ENCODE results near the gene TES.
"Not testable (repeated sequence)": the region's sequence is repeated elsewhere in the genome, so short reads cannot be mapped to it uniquely, and the experiment has no call there.

The TES gene

DNA sequence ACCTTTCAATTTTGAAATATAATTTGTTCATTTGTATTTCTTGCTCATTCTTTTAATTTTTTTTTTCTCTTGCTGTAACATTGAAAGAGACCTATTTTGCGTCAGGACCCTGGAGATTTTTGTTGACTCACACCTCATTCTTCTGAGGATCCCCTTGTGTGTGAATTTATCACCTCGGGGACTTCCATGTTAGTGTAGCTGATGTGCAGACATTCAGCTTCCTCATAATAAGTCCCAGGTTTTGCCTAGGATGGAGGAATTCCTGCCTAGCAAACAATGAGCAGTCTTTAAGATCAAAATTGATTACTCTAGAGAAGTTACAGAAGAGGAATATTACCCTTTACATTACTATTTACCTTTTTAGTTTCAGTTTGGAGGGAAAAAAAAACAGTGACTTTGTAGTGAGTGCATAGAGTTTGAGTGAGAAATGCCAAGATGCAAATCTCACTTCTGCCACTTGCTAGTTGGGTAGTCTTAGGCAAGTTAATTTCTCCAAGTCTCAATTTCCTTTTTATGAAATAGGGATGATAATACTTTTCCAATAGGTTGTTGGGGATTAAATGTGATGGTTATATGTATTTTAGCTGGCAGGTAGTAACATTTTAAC, 14.3 kb downstream of the TES start:
- DNase-seq = no peak

DNA sequence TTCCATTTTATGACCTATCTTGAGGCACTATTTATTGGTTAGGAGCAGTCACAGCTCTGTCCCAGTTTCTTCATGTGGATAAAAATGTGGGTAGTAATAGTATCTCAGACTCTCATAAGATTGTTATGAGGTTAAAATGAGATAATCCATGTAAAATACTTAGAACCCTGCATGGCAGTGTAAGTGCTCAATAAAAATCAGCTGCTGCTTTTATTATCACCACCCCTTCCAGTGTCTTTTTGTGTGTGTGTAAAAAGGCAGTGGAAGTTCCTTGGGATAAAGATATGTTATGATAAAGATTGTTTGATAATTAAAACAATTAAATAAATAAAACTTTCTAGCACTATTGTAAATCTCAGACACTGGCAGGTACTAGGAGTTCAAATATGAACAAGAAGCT, 15.5 kb downstream of the TES start:
- DNase-seq = no peak

DNA sequence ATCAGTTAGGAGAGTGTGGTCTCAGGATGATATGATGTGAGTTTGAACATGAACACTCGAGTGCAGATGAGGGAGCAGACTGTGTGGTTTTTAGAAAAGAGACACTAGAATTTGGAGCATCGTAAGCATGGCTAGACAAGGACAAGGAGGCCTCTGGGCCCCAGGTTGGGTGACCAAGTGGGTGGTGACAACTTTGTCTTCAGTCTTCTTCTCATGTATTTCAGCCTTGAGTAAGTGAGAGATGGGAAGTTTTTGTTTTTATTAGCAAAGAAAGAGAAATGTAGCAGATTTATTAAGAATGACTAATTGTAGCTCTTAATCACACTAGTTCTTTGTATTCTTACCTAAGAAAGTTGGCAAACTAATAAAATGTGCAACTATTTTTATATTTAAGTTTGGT, 16.3 kb downstream of the TES start:
- no peak for DNase-seq

DNA sequence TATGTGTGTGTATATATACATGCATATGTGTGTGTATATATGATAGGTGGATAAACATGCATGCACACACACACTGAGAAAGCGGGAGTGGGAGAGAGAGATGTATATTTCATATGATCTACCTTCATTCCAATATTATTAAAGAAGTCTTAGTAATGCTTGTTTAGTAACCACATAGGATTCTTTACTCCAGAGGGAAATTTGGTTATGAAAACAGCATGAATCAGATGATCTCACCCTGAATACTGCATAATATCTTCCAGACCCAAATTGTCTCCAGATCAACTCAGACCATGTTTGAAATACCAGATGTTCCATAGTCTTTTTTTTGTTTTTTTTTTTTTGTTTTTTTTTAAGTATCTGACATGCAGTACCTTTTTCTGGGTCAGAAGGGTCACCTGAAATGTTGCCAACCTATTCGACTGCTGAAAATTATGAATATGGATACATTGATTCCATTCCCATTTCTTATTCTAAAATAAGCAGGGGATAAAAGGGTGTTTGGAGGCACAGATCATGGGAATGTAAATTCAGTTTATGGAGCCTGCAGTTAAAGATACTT, 17.4 kb downstream of the TES start:
- no peak for DNase-seq

DNA sequence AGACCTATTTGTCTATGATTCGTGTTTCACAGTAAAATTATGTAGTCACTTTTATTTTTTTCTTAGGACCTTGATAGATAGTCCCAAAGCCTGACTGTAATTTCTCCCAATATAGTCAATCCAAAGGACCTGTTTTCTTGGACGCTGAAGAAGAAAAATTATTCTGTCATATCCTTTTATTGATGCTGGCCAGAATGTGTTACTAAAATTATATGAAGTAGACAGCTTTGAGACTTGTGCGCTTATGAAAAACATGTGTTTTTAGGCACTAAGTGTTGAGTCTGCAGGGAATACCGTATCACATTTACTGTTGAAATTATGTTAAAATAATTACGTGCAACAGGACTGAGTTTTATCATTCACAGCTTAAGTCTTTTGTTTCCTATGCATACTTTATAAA, 17.9 kb downstream of the TES start:
- no peak for DNase-seq

DNA sequence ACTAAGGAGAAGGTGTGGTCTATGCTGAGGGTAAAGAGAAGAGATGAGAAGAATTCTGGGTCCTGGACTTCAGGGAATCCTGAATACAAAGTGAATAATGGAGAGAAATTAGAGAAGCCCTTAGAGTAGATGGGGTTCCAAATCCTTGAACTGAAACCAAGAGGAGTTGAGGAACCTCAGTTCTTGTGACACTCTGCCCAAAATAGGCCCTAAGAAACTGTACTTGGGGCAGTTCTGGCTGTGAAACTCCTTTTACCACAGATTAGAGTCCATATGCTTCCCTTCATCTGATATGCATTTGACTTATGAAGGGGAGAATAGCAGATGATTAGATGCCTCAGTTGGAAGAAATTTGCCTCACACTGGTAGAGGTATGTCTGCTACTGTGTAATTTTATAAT, 19.0 kb downstream of the TES start:
- no peak for DNase-seq

DNA sequence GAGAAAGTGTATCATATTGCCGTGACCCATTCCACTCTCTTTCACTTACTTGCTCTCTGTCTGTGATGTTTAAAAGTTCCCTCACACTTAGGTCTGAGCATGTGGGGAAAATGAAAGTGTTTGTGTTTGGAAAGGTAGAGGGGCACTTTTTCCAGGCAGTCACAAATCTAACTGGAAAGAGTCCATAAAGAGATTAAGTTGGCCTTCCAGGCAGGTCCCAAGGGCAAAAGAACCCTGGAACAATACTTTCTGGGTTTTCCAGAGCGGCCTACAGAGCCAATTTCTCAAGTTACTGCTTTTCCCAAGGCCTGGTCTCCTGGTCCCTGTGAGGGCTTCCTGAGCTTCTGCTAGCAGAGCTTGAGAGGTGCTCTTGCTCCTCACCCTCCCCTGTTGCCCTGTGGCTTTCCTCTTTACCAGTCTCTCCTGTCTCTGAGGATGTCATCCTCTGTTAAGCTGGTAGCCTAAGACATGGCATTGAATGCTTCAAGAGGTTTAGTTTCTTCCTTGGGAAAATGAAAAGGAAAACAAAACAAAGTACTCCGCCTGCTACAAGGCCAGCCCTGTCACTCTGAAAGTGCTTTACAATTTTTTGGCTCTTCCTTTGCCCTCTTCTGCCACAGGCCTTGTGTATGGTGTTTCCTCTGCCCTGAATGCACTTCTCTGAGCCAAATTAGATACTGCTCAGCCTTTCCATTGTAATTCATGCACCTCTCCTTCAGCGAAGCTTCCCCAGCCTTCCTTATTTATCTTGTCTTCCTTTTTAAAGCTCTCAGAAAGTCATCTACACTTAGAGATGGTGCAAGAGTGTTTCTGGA, 20.1 kb downstream of the TES start:
- DNase-seq = no peak

DNA sequence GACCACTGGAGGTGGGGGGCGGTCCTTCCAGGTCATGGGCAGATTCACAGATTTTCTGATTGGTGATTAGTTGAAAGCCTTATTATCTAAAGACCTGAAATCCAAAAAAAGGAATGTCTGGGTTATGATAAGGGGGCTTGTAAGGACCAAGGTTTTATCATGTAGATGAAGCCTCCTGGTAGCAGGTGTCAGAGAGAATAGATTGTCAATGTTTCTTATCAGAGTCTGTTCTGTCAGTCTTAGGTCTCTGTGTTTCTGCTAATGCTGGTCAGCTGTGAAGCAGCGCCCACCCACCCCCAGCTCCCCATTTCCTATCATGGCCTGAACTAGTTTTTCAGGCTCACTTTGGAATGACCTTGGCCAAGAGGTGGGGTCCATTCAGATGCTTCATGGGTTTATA, 21.2 kb downstream of the TES start:
- DNase-seq = no peak

DNA sequence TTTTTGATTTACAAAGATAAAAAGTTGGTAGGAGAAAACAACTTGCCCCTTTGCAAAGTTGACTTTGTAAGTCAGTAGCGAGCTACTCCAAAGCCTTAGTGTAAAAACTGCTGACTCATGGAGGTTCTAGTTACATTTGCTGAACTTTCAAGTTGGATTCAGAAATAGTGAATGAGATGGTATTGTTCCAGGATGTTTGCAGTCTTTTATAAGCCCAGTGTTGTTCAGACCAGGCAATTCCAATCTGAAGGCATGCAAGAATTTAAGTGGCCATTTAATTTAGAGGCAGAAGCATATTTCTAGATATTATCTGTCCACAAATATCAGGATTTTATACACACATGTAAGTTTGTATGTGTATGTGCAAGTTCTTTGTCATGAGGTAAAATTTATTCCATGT, 21.6 kb downstream of the TES start:
- no peak for DNase-seq

DNA sequence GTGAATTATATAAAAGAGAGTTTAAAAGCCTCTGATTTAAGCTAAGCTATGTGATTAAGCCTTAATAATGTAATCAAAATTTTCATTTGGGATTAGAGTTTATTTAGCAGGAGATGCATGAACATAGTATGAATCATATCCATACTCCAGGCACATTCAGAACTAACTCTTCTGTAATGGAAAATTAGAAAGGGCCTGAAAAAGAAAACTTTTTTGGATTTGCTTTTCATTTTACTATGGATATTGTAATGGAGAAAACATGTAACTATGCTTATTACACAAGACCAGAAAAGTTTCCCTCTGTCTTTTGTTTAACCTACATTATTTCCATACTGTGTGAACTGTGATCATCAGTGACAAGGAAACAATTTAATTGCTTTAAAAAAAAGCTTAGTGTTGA, 22.0 kb downstream of the TES start:
- no peak for DNase-seq

DNA sequence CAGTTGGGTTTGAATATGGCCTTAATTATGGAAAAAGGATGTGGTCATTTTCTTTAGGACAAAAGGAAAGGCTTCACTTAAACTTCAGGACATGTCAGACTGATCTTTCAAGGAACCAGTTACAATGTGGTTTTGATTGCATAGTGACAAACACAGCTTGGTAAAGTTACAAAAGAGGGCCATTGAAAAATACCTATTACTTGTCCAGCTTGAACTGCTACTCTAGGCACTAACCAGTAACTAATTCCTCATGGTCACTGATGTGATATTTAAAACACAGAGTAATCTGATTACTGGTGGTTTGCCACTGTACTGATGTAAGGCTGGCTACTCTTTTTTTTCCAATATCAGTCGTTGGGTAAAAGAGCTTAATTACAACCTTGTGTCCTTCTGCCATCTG, 22.6 kb downstream of the TES start:
- DNase-seq = no peak

DNA sequence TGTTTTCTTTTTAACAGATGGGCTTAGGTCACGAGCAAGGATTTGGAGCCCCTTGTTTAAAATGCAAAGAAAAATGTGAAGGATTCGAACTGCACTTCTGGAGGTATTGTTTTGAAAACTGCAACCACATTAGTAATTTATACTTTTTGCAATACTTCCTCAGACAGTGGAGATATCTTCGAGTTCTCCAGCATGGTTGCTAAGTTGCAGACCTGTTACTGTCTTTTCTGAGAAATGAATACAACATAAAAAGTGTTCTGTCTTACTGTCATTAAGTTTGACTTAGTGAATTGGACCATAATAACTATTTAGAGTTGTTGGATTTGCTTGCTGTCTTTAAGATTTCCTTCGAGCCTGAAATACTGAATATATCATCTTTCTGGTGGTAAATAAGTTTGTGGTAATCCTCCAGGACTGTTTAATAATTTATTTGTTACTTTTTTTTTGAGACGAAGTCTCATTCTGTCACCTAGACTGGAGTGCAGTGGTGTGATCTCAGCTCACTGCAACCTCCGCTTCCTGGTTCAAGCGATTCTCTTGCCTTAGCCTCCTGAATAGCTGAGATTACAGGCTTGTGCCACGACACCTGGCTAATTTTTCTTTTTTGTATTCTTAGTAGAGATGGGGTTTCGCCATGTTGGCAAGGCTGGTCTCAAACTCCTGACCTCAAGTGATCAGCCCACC, 24.3 kb downstream of the TES start:
- DNase-seq = no peak

DNA sequence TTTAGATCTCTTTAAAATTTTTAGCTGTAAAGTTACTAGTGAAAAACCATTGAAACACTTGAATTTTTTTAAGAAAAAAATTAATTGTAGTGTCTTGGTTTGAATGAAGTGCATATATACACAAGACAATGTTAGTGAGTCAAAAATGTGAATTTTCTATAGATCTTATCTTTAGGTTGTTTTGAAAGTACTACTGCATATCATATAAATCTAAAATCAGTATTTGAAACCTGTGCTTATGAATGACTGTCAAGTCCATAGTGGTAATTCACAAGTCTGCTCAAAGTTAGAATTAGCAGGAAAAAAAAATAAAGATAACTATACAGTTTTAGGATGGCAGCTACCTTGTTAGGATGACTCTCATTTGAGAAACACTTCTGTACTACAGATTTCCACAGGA, 25.0 kb downstream of the TES start:
- DNase-seq = no peak

DNA sequence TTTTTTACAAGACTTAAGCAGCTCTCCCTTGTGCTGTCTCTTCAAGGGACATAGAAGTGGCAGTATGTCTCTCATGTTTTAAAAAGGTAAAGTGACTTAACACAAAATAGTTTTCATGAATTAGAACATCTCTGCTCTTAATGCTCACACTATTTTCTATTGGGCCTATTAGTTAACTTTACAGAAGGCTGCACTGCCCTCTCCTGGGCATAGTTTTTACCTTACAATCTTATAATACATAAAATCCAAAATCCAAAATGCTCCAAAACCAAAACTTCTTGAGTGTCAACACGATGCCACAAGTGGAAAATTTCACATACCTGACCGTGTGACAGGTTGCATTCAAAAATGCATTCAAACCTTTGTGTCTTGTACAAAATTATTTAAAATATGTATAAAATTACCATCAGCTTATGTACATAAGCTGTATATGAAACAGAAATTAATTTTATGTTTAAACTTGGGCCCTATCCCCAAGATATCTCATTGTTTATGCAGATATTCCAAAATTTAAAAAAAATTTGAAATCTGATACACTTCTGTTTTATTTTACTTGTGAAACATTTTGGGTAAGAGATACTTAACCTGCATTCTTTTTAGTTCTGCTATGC, 25.8 kb downstream of the TES start:
- no peak for DNase-seq

DNA sequence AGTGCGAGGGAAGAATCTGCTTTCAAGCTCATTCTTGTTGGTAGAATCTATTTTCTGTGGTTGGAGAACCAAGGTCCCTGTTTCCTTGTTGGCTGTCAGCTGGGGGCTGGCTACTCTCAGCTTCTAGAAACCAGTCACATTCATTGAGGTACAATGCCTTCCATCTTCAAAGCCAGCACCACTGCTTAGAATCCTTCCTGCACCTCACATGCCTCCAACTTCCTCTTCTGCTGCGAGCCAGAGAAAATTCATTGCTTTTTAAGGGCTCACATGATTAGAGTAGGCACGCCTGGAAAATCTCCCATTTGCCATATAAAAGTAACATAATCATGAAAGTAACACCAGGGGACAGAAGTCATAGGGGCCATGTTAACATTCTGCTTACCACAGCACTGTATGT, 28.7 kb downstream of the TES start:
- DNase-seq = no peak

DNA sequence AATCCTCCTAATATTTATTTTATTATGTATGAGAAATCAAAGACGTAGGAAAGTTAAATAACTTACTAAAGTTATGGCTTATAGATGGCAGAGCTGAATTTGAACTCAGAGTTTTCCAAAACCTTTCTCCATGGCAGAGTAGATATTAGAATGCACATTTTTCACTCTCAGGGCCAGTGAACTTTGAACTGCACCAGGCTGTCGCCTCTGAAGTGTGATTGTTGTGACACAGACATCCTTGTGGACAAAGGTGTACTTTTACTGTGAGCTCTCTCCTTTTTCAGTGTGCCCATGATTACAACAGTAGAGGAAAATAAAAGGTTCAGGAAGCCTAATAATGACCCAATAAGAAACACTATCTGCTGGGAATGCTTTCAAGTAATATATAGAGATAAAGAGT, 29.1 kb downstream of the TES start:
- no peak for DNase-seq

DNA sequence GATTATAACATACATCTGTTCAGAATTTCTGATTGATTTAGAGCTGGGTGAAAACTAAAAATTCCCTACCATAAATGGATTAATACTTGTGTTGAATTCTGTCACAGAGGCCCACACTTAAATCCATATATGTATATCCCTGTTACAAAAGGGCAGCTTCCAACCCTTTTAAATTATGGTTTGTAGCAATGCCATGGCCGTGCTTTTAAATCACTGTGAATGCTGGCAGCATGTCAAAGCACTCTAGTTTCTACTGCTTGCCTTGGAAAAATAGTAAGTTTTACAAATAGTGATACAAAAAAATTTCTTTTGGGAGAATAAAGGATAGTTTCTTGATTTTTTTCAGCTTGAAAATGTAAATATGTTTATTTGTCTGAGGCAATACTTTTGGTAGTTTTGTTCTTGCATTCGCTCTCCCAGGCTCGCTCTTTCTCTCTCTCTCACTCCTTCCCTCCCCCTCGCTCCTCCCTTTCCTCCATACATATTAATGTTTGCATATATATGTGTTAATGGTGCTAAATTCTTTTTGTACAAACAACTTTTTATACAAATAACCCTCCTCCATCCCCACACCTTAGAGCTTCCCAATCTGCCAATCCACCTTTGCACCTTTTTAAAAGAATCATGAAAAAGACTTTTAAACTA, 29.8 kb downstream of the TES start:
- no peak for DNase-seq

DNA sequence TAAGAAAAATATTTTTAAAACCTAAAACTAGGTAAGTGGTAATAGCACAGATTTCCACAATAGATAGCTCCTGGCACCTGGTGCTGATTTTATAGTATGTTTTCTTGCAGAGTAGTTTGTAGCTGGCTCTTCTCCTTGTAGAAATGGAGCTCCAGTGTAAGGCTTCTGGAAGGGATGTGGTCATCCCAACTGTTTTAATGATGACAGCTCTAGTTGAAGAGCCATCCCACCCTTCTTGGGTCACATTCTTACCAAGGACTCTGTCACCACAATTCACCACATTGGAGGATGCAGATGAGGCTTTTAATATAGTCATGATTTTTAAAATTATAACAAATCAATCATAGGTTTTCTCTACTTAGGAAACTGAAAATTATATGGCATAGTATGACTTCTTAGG, 31.0 kb downstream of the TES start:
- DNase-seq = no peak

DNA sequence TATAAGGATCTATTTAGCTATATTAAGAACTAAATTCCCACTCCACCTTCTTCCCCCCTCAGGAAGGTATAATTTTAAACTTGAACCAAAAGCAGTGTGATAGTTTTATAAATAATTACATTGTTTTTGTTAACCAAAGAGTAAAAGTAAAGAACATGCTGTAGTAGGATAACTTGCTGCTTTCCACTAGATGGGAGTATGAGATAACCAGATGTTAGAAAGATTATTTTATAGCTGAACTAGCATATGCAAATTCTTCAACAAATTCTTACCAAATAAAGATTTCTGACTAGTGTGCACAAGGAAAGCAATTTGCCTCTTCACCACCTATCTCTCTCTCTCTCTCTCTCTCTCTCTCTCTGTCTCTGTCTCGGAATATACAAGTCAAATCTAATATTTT, 31.8 kb downstream of the TES start:
- DNase-seq = no peak

DNA sequence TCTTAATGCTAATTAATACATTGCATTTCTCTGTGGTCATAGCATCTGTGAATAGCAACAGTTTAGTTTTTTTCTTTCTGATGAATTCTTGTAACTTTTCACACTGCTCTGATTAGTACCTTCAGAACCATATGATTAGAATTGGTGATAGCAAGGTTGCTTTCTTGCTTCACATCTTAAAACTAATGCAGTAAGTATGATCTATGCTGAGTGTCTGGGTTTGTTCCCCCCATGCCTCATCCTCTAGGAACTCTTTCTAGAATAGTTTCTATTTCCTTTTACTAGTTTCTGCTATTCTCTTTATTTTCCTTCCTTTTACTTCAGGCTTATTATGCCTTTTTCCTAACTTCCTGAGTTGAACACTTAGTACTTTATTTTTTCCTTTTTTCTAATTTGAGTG, 32.4 kb downstream of the TES start:
- no peak for DNase-seq

DNA sequence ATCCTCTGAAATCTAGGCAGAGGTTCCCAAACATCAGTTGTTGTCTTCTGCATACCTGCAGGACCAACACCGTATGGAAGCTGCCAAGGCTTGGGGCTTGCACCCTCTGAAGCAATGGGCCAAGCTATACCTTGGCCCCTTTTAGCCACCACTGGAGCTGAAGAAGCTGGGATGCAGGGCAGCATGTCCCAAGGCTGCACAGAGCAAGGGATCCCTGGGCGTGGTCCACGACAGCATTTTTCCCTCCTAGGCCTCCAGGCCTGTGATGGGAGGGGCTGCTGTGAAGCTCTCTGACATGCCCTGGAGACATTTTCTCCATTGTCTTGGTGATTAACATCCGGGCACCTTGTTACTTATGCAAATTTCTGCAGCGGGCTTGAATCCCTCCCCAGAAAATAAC, 34.5 kb downstream of the TES start:
- DNase-seq = not testable (repeated sequence)

DNA sequence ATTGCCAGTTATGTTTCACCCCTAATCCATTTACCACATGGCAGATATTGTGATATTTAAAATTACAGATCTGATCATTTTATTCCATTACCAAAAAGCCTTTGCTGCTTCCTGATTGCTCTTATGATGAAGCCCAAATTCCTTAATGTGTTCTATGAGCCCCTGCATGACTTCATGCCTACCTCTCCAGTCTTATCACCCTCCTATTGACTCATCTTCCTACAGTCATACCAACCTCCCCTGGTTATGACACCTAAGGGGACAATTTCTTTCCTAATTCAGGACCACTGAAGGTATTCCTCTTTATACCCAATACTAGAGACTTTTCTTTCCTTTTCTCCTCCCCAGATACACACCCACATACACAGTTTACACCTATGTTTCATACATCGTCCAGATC, 36.0 kb downstream of the TES start:
- DNase-seq = no peak

DNA sequence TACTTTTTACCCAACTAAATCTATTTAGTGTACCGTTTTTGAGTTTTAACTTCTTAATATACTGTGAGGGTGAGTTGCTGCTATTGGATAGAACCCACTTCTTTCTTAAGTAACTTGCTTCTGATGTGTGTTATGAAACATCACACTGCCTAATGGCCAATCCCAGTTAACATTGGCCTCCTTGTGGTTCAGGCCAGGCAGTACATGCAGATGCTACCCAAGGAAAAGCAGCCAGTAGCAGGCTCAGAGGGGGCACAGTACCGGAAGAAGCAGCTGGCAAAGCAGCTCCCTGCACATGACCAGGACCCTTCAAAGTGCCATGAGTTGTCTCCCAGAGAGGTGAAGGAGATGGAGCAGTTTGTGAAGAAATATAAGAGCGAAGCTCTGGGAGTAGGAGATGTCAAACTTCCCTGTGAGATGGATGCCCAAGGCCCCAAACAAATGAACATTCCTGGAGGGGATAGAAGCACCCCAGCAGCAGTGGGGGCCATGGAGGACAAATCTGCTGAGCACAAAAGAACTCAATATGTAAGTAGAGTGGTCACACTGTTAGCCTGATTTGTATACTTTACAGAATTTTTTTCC, 39.7 kb downstream of the TES start:
- no peak for DNase-seq

Data from activated CD8-positive, alpha-beta memory T cell treated with anti-CD3 and anti-CD28 coated beads for 24 hours (primary cell).